A673 (cell line): ENCODE data around the gene CDC25C.

ENCODE experiments used
- CTCF ChIP-seq: fragments of 300-800, 200-600 bp; sonication (generic); conservative IDR thresholded peaks from 2 replicates; pipeline ENCODE4 v1.5.1; 2017; ENCODE audit warnings: low read depth, mild to moderate bottlenecking, antibody characterized with exemption, low read length, moderate library complexity, mixed read lengths
- EZH2 ChIP-seq: fragments of 200-600 bp; sonication (generic); IDR thresholded peaks from 2 replicates; pipeline ENCODE4 v1.6.1; 2017; ENCODE audit warnings: borderline replicate concordance, low read depth, mild to moderate bottlenecking, mixed read lengths, antibody characterized with exemption, low read length; ENCODE audit not compliant: poor library complexity, severe bottlenecking

- no peak for TF ChIP-seq CTCF
- TF ChIP-seq EZH2 = no peak
Observed at GRCh38 chr5:138276402-138277054, 55.1 kb downstream of the CDC25C start.
